Measurements from ENCODE around the gene KCNMA1.

The KCNMA1 gene

GRCh38 chr10:77482072-77482471 is 155.5 kb downstream of the KCNMA1 start:
- in situ Hi-C loops (cut with MboI; ENCODE audit: low pct_unique_long_range_greater_than_20kb, low sequenced_read_pairs), result no loop called here
- no peak for DNase-seq

GRCh38 chr10:77479586-77479985 is 158.0 kb downstream of the KCNMA1 start:
- in situ Hi-C loops (cut with MboI; ENCODE audit: low pct_unique_long_range_greater_than_20kb, low sequenced_read_pairs), result no loop called here
- DNase-seq, result no peak

- in situ Hi-C loops (cut with MboI; ENCODE audit: low pct_unique_long_range_greater_than_20kb, low sequenced_read_pairs), result no loop called here
- DNase-seq, result no peak
These were observed 158.6 kb downstream of the KCNMA1 start for GRCh38 chr10:77478962-77479359.

GRCh38 chr10:77478247-77478961 is 159.2 kb downstream of the KCNMA1 start:
- in situ Hi-C loops (cut with MboI; ENCODE audit: low pct_unique_long_range_greater_than_20kb, low sequenced_read_pairs), result no loop called here
- DNase-seq, result no peak

- in situ Hi-C loops (cut with MboI; ENCODE audit: low pct_unique_long_range_greater_than_20kb, low sequenced_read_pairs), result no loop called here
- no peak for DNase-seq
These were observed 162.1 kb downstream of the KCNMA1 start for GRCh38 chr10:77475522-77475921.

- DNase-seq, result no peak
- in situ Hi-C loops (cut with MboI; ENCODE audit: low pct_unique_long_range_greater_than_20kb, low sequenced_read_pairs), result no loop called here
These were observed 162.7 kb downstream of the KCNMA1 start for GRCh38 chr10:77474939-77475338.

- DNase-seq, result no peak
- in situ Hi-C loops (cut with MboI; ENCODE audit: low pct_unique_long_range_greater_than_20kb, low sequenced_read_pairs), result no loop called here
These were observed 163.2 kb downstream of the KCNMA1 start for GRCh38 chr10:77474386-77474785.

GRCh38 chr10:77472146-77472545 is 165.5 kb downstream of the KCNMA1 start:
- no peak for DNase-seq
- in situ Hi-C loops (cut with MboI; ENCODE audit: low pct_unique_long_range_greater_than_20kb, low sequenced_read_pairs), result no loop called here

GRCh38 chr10:77471069-77471536 is 166.5 kb downstream of the KCNMA1 start:
- DNase-seq, result no peak
- in situ Hi-C loops (cut with MboI; ENCODE audit: low pct_unique_long_range_greater_than_20kb, low sequenced_read_pairs), result no loop called here

GRCh38 chr10:77467422-77467963 is 170.1 kb downstream of the KCNMA1 start:
- in situ Hi-C loops (cut with MboI; ENCODE audit: low pct_unique_long_range_greater_than_20kb, low sequenced_read_pairs), result no loop called here
- no peak for DNase-seq

GRCh38 chr10:77463967-77464745 is 173.5 kb downstream of the KCNMA1 start:
- in situ Hi-C loops (cut with MboI; ENCODE audit: low pct_unique_long_range_greater_than_20kb, low sequenced_read_pairs), result no loop called here
- DNase-seq, result no peak

- in situ Hi-C loops (cut with MboI; ENCODE audit: low pct_unique_long_range_greater_than_20kb, low sequenced_read_pairs), result no loop called here
- DNase-seq, result no peak
These were observed 174.1 kb downstream of the KCNMA1 start for GRCh38 chr10:77463499-77463898.

- in situ Hi-C loops (cut with MboI; ENCODE audit: low pct_unique_long_range_greater_than_20kb, low sequenced_read_pairs), result no loop called here
- DNase-seq, result no peak
These were observed 175.8 kb downstream of the KCNMA1 start for GRCh38 chr10:77461636-77462296.

- in situ Hi-C loops (cut with MboI; ENCODE audit: low pct_unique_long_range_greater_than_20kb, low sequenced_read_pairs), result no loop called here
- no peak for DNase-seq
These were observed 177.7 kb downstream of the KCNMA1 start for GRCh38 chr10:77459905-77460304.

- in situ Hi-C loops (cut with MboI; ENCODE audit: low pct_unique_long_range_greater_than_20kb, low sequenced_read_pairs), result no loop called here
- DNase-seq, result no peak
These were observed 178.5 kb downstream of the KCNMA1 start for GRCh38 chr10:77458986-77459590.

GRCh38 chr10:77457721-77458120 is 179.9 kb downstream of the KCNMA1 start:
- in situ Hi-C loops (cut with MboI; ENCODE audit: low pct_unique_long_range_greater_than_20kb, low sequenced_read_pairs), result no loop called here
- no peak for DNase-seq

GRCh38 chr10:77457266-77457665 is 180.3 kb downstream of the KCNMA1 start:
- in situ Hi-C loops (cut with MboI; ENCODE audit: low pct_unique_long_range_greater_than_20kb, low sequenced_read_pairs), result no loop called here
- no peak for DNase-seq

- no peak for DNase-seq
- in situ Hi-C loops (cut with MboI; ENCODE audit: low pct_unique_long_range_greater_than_20kb, low sequenced_read_pairs), result no loop called here
These were observed 181.2 kb downstream of the KCNMA1 start for GRCh38 chr10:77456414-77456813.

- in situ Hi-C loops (cut with MboI; ENCODE audit: low pct_unique_long_range_greater_than_20kb, low sequenced_read_pairs), result no loop called here
- no peak for DNase-seq
These were observed 182.0 kb downstream of the KCNMA1 start for GRCh38 chr10:77455561-77455960.
